OCI-LY7 (cell line): ENCODE measurements around the gene RAB5IF.

Source experiments
- CTCF ChIP-seq: fragments of 200-600 bp; sonication (generic); conservative IDR thresholded peaks from 2 replicates; pipeline ENCODE4 v1.5.1; 2014; ENCODE audit warnings: mild to moderate bottlenecking, antibody characterized with exemption, low read length, moderate library complexity, mixed read lengths
- EZH2phosphoT487 ChIP-seq: fragments of 200-600 bp; sonication (generic); IDR thresholded peaks from 2 replicates; pipeline ENCODE4 v1.6.1; 2018; ENCODE audit warnings: low read depth, borderline replicate concordance, mild to moderate bottlenecking, mixed run types, antibody characterized with exemption, low read length, moderate library complexity, mixed read lengths

DNA sequence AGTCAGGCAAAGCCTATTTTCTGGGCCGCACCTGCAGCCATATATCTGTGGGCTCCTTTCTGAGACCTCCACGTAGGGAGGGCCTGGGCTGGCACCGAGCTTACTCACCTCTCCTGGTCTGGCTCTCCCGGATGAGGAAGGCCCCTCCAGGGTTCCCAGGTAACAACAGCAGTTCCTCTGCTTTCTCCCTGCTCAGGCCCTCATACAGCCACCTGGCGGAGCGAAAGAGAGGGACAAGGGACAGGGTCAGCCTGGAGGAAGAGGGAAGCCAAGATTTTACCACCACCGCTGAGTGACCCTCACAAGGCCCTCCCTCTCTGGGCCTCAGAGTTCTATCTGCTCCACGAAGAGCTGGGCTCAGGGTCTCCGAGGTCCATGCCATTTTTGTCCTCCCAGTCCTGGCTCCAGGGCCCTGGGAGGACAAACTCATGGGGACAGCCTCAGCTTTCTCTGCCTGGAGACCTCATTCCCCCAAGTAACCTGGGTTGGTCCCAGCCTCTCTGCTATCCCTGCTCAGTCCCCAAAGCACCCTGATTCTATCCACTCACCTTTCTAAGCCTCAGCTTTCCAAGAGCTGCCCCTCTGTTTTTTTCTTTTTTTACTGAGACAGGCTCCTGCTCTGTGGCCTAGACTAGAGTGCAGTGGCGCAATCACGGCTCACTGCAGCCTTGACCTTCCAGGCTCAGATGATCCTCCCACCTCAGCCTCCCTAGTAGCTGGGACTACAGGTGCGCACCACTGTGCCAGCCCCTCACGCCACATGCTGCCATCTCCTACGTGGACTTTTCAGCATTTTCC lies 27.1 kb downstream of the RAB5IF start:
- TF ChIP-seq CTCF, result no peak
- TF ChIP-seq EZH2phosphoT487, result no peak
